HG03521 (cell line): ENCODE data around the gene DDX25.
"Not testable (repeated sequence)": the region's sequence is repeated elsewhere in the genome, so short reads cannot be mapped to it uniquely, and the experiment has no call there.

ENCODE experiments used
- ATAC-seq: cut with Tn5 transposase; IDR thresholded peaks from one replicate; pipeline ENCODE4 v1.9.1; 2021; ENCODE audit warnings: mild to moderate bottlenecking, moderate library complexity; ENCODE audit not compliant: unreplicated experiment

Gene DDX25

GRCh38 chr11:125903711-125904659 lies at the start of gene DDX25:
DDX25 (plus strand) TSS chr11:125904508; CDS start chr11:125904518, 10 bp downstream.
- ATAC-seq = no peak

- not testable (repeated sequence) for ATAC-seq
Measured at GRCh38 chr11:125857670-125858069, 46.6 kb upstream of the DDX25 start.

GRCh38 chr11:125862786-125863185 lies 41.5 kb upstream of the DDX25 start:
- not testable (repeated sequence) for ATAC-seq

- not testable (repeated sequence) for ATAC-seq
Measured at GRCh38 chr11:125865354-125865753, 39.0 kb upstream of the DDX25 start.

GRCh38 chr11:125869521-125869920 lies 34.8 kb upstream of the DDX25 start:
- no peak for ATAC-seq

GRCh38 chr11:125871391-125872137 lies 32.7 kb upstream of the DDX25 start:
- no peak for ATAC-seq

- no peak for ATAC-seq
Measured at GRCh38 chr11:125872138-125872491, 32.2 kb upstream of the DDX25 start.

GRCh38 chr11:125873881-125874555 lies 30.3 kb upstream of the DDX25 start:
- ATAC-seq = no peak

GRCh38 chr11:125874556-125875124 lies 29.7 kb upstream of the DDX25 start:
- peak; percentile 54 for ATAC-seq

GRCh38 chr11:125881291-125881690 lies 23.0 kb upstream of the DDX25 start:
- ATAC-seq = no peak

- no peak for ATAC-seq
Measured at GRCh38 chr11:125883375-125883774, 20.9 kb upstream of the DDX25 start.

GRCh38 chr11:125886997-125887372 lies 17.3 kb upstream of the DDX25 start:
- ATAC-seq = peak; percentile 3

GRCh38 chr11:125887373-125888324 lies 16.7 kb upstream of the DDX25 start, which contains the start of gene HYLS1:
HYLS1 (plus strand) TSS chr11:125887668; CDS start chr11:125899369, 11,701 bp downstream.
- peak; percentile 81 for ATAC-seq

- no peak for ATAC-seq
Measured at GRCh38 chr11:125890447-125891100, 13.7 kb upstream of the DDX25 start.

- ATAC-seq = no peak
Measured at GRCh38 chr11:125892071-125892470, 12.2 kb upstream of the DDX25 start.

GRCh38 chr11:125892994-125893393 lies 11.3 kb upstream of the DDX25 start:
- no peak for ATAC-seq

GRCh38 chr11:125901872-125902271 lies 2.4 kb upstream of the DDX25 start:
- no peak for ATAC-seq

GRCh38 chr11:125902277-125902926 lies 1.9 kb upstream of the DDX25 start:
- no peak for ATAC-seq
